Ovary (tissue), 3 donors: ENCODE results near the gene DENND1B.

Source experiments
- CTCF ChIP-seq, 3 donors: fragments of 450-650 bp in 2 of 3; fragments of 200-600 bp in 1 of 3; IDR thresholded peaks; one replicate each; pipeline versions ENCODE4 v1.5.1 to v1.8.0; 2016 to 2022; ENCODE audit warnings: antibody characterized with exemption in 3 of 3, mild to moderate bottlenecking in 1 of 3
- EP300 ChIP-seq: sonication (generic); formaldehyde crosslinking; IDR thresholded peaks from one replicate; pipeline ENCODE4 v1.6.1; 2017; ENCODE audit warnings: antibody characterized with exemption
- POLR2A ChIP-seq: fragments of 450-650 bp; IDR thresholded peaks from one replicate; pipeline ENCODE4 v1.6.1; 2017; ENCODE audit warnings: antibody characterized with exemption, mild to moderate bottlenecking, moderate library complexity
- donor health status: DM: no; HTN: no; CAD: no.

DNA sequence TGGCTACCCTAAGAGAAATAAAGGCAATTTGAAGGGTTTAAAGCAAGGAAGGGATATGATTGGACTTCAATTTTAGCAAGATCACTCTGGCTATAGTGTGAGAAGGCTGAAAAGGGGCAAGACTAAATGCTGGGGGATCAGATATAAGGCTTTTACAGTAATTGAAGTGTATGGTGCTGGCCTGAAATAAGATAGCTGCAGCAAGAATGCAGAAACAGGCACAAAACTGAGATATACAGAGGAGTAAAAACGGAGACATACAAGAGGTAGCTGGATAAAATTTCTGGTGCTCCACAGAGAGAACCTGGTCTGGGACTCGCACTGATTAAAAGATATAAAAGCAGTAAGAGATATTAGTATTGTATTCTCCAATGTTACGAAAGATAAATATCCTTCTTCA, 92.0 kb downstream of the DENND1B start:
- TF ChIP-seq CTCF (IDR thresholded peaks at IDR 0.05) = no peak
- TF ChIP-seq POLR2A = no peak
- no peak for TF ChIP-seq EP300
